GM18505 (cell line): ENCODE results near the gene CTTNBP2NL.
"Not testable (repeated sequence)": the region's sequence is repeated elsewhere in the genome, so short reads cannot be mapped to it uniquely, and the experiment has no call there.

Source experiments
- ATAC-seq: cut with Tn5 transposase; IDR thresholded peaks from one replicate; pipeline ENCODE4 v1.9.1; 2021; ENCODE audit not compliant: unreplicated experiment
- POLR2A ChIP-seq: IDR thresholded peaks from 4 replicates; pipeline ENCODE4 v1.6.1; 2011; ENCODE audit warnings: borderline replicate concordance; ENCODE audit not compliant: insufficient read depth, insufficient read length; ENCODE audit errors: extremely low read depth

The CTTNBP2NL gene

GRCh38 chr1:112423207-112423606 lies 27.2 kb downstream of the CTTNBP2NL start:
- ATAC-seq = no peak
- no peak for TF ChIP-seq POLR2A

- not testable (repeated sequence) for ATAC-seq
Observed at GRCh38 chr1:112423666-112424065, 27.7 kb downstream of the CTTNBP2NL start.

- no peak for ATAC-seq
- no peak for TF ChIP-seq POLR2A
Observed at GRCh38 chr1:112429749-112430148, 33.7 kb downstream of the CTTNBP2NL start.

GRCh38 chr1:112431038-112431437 lies 35.0 kb downstream of the CTTNBP2NL start:
- TF ChIP-seq POLR2A = no peak

GRCh38 chr1:112435448-112435847 lies 39.4 kb downstream of the CTTNBP2NL start:
- no peak for TF ChIP-seq POLR2A
- no peak for ATAC-seq

More at GRCh38 chr1:112431038-112431437, 35.0 kb downstream of the CTTNBP2NL start:
- ATAC-seq = no peak

GRCh38 chr1:112436384-112437156 lies 40.6 kb downstream of the CTTNBP2NL start:
- TF ChIP-seq POLR2A = no peak
- no peak for ATAC-seq

- ATAC-seq = not testable (repeated sequence)
Observed at GRCh38 chr1:112438156-112438555, 42.1 kb downstream of the CTTNBP2NL start.

GRCh38 chr1:112439592-112439991 lies 43.6 kb downstream of the CTTNBP2NL start:
- no peak for TF ChIP-seq POLR2A
- no peak for ATAC-seq

- TF ChIP-seq POLR2A = no peak
Observed at GRCh38 chr1:112440574-112440973, 44.6 kb downstream of the CTTNBP2NL start.

GRCh38 chr1:112444269-112444668 lies 48.3 kb downstream of the CTTNBP2NL start:
- ATAC-seq = no peak
- TF ChIP-seq POLR2A = no peak

More at GRCh38 chr1:112440574-112440973, 44.6 kb downstream of the CTTNBP2NL start:
- ATAC-seq = no peak

GRCh38 chr1:112445596-112445995 lies 49.6 kb downstream of the CTTNBP2NL start:
- no peak for ATAC-seq
- TF ChIP-seq POLR2A = no peak

- ATAC-seq = no peak
- no peak for TF ChIP-seq POLR2A
Observed at GRCh38 chr1:112446411-112446810, 50.4 kb downstream of the CTTNBP2NL start.

GRCh38 chr1:112448904-112449629 lies 53.1 kb downstream of the CTTNBP2NL start:
- no peak for ATAC-seq
- no peak for TF ChIP-seq POLR2A

- no peak for ATAC-seq
- no peak for TF ChIP-seq POLR2A
Observed at GRCh38 chr1:112449630-112449983, 53.6 kb downstream of the CTTNBP2NL start.
